Prostate gland (tissue), 2 donors: ENCODE data around the gene CDH8. TPM values are rescaled to one million over a fixed set of nuclear protein-coding genes. Genes with fewer than 3 reads are reported as not detected.
"Not testable (repeated sequence)": the region's sequence is repeated elsewhere in the genome, so short reads cannot be mapped to it uniquely, and the experiment has no call there.

Source experiments
- DNase-seq: peaks from one replicate; pipeline ENCODE4 v3.0.0-alpha.2; 2019; ENCODE audit warnings: low spot score
- H3K27ac ChIP-seq, 2 donors: fragments of 200-600 bp; sonication (generic); 2 replicates each; pipeline ENCODE4 v1.5.1; 2017 to 2019
- H3K27me3 ChIP-seq: fragments of 200-600 bp; sonication (generic); replicated peaks from 2 replicates; pipeline ENCODE4 v1.5.1; 2019; ENCODE audit not compliant: insufficient read depth
- H3K36me3 ChIP-seq, 2 donors: fragments of 200-600 bp; sonication (generic); 1 replicate in 1 of 2; 2 replicates in 1 of 2; pipeline versions ENCODE4 v1.5.1 to v1.8.1; 2017 to 2019
- H3K4me1 ChIP-seq: fragments of 200-600 bp; sonication (generic); replicated peaks from 2 replicates; pipeline ENCODE4 v1.5.1; 2019
- H3K4me3 ChIP-seq, 2 donors: fragments of 200-600 bp; sonication (generic); 2 replicates each; pipeline ENCODE4 v1.5.1; 2017 to 2019
- H3K9me3 ChIP-seq: fragments of 200-600 bp; sonication (generic); 2 replicates; pipeline ENCODE4 v1.5.1; 2017
- POLR2A ChIP-seq: fragments of 450-650 bp; IDR thresholded peaks from one replicate; pipeline ENCODE4 v1.6.1; 2016; ENCODE audit warnings: antibody characterized with exemption, mild to moderate bottlenecking
- POLR2AphosphoS5 ChIP-seq: sonication (generic); formaldehyde crosslinking; IDR thresholded peaks from one replicate; pipeline ENCODE4 v1.6.1; 2017; ENCODE audit warnings: antibody characterized with exemption
- WGBS: methylation state at CpG from one replicate; pipeline ENCODE4 v1.1.5; 2018; 5-methylcytosine and 5-hydroxymethylcytosine counted together
- intact Hi-C: fragments of 100-400 bp; cut with DNase I; formaldehyde crosslinking; loops from one replicate; pipeline ENCODE4 v1.14.2; 2022
- total RNA-seq, 2 donors: library from RNA; depleted of rRNA; stranded (reverse); fragments of >200 nt; gene quantifications; one replicate each; pipeline ENCODE4 v1.1.0, GENCODE V29; 2016
- TF ChIP-seq, protein P1 (sequence below), 4 experiments: fragments of 200-600 bp in 2 of 4; fragments of 450-650 bp in 2 of 4; sonication (generic) in 2 of 4; IDR thresholded peaks; 1 replicate in 3 of 4; 2 replicates in 1 of 4; pipeline ENCODE4 v1.5.1; 2016 to 2019; ENCODE audit warnings: antibody characterized with exemption in 4 of 4, mild to moderate bottlenecking in 2 of 4, moderate library complexity in 2 of 4

Gene CDH8
- total RNA-seq, 2 donors from 2014 or later: 1.0 to 3.1 TPM

DNA sequence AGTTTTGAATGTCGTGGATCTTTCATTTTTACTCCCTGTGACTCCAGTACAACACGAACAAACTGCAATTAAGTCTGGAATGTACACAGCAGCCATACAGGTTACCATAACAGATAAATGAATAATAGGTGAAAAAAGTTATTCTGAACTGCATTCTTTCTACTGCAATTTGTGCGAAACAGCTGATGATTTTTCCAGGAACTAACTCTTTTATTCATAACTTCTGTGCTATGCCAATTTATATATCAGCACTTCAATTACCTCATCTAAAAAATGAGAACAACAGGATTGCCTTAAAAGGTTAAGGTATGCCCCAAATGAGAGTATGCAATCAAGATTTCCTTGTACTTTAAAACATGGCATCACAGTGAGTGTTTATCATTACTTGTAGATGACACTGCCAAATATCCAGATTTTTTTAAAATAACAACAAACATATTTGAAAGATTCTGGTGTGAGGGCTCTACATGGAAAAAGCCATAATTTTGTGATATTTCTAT lies 238.9 kb downstream of the CDH8 start:
- intact Hi-C loops: no loop called here
- 48% methylated on average over 3 of the region's 3 CpGs for WGBS
- no peaks in the 10 kb centered on the region for H3K4me1 ChIP-seq

DNA sequence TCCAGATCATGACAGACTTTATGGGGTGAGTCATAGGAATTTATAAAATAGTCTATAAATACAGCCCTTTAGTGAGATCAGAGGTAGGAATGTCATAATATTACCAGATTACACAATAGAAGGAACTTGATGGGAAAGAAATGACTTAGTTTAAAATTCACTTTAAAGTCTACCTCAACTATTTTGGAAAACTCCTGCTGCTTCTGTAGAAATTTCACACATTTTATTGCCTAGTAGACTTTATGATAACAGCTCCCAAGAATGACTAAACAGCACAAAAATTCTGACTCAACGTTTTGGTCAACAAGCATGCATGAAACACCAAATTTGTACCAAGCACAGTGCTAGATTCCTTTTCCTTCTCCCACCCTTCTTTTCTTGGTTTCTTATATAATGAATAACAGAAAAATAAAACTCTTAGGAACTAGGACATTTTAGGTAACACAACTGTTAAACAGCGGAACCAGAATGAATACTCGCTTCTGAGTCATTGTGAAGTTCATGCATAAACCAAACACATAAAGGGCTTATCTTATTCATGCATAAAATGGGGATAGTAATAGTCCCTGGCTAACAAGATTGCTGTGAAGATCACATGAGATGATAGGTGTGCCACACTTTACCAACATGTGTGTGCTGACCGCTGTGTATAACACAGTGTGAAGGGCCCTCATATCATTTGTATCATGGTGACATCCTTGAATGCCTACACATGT lies 243.9 kb downstream of the CDH8 start:
- H3K27ac ChIP-seq: no peak overlapping the region
- TF ChIP-seq POLR2A (no peak), POLR2AphosphoS5 (no peak)
- TF ChIP-seq, protein P1, sequence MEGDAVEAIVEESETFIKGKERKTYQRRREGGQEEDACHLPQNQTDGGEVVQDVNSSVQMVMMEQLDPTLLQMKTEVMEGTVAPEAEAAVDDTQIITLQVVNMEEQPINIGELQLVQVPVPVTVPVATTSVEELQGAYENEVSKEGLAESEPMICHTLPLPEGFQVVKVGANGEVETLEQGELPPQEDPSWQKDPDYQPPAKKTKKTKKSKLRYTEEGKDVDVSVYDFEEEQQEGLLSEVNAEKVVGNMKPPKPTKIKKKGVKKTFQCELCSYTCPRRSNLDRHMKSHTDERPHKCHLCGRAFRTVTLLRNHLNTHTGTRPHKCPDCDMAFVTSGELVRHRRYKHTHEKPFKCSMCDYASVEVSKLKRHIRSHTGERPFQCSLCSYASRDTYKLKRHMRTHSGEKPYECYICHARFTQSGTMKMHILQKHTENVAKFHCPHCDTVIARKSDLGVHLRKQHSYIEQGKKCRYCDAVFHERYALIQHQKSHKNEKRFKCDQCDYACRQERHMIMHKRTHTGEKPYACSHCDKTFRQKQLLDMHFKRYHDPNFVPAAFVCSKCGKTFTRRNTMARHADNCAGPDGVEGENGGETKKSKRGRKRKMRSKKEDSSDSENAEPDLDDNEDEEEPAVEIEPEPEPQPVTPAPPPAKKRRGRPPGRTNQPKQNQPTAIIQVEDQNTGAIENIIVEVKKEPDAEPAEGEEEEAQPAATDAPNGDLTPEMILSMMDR (IDR thresholded peaks at IDR 0.05): no peak
- 67% methylated on average over 4 of the region's 4 CpGs for WGBS

More for the DNA sequence above, 238.9 kb downstream of the CDH8 start:
- TF ChIP-seq, protein P1 (IDR thresholded peaks at IDR 0.05): no peak
- TF ChIP-seq POLR2A (no peak), POLR2AphosphoS5 (no peak)
- Histone ChIP-seq H3K27me3 (no peaks in the 10 kb centered on the region), H3K36me3 (no peaks in the 10 kb centered on the region), H3K9me3 (no peaks in the 10 kb centered on the region), H3K27ac (no peak overlapping the region), H3K4me3 (no peak overlapping the region)
- no peak for DNase-seq

DNA sequence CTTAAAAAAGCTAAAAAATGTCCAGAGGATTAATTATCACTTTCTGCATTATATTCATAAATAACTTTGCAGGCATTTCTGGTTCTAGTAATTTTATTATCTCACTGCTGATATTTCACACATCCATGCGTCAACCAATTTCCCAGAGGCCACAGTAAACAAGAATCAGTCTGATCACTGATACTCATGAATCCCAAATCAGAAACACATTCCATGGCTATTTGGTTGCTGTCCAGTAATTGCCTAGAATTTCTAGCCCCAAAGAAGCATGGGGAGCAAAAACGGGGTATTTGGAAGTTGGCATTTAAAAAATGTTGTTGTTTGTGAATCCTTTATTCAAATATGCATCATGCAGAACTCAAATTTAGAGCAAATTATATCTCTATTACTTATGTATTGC lies 244.8 kb downstream of the CDH8 start:
- intact Hi-C loops: no loop called here
- Histone ChIP-seq H3K27me3 (no peaks in the 10 kb centered on the region), H3K4me1 (no peaks in the 10 kb centered on the region), H3K27ac (no peak overlapping the region), H3K4me3 (no peak overlapping the region), H3K36me3 (no peaks in the 10 kb centered on the region), H3K9me3 (no peaks in the 10 kb centered on the region)
- TF ChIP-seq, protein P1 (IDR thresholded peaks at IDR 0.05): no peak
- TF ChIP-seq POLR2A (no peak), POLR2AphosphoS5 (no peak)
- WGBS: 67% methylated on average over 2 of the region's 2 CpGs
- no peak for DNase-seq

More for the DNA sequence above, 243.9 kb downstream of the CDH8 start:
- no peak for DNase-seq
- H3K4me1 ChIP-seq: no peaks in the 10 kb centered on the region
- H3K27me3 ChIP-seq: no peaks in the 10 kb centered on the region
- no peaks in the 10 kb centered on the region for H3K36me3 ChIP-seq
- intact Hi-C loops: no loop called here
- no peaks in the 10 kb centered on the region for H3K9me3 ChIP-seq
- no peak overlapping the region for H3K4me3 ChIP-seq

DNA sequence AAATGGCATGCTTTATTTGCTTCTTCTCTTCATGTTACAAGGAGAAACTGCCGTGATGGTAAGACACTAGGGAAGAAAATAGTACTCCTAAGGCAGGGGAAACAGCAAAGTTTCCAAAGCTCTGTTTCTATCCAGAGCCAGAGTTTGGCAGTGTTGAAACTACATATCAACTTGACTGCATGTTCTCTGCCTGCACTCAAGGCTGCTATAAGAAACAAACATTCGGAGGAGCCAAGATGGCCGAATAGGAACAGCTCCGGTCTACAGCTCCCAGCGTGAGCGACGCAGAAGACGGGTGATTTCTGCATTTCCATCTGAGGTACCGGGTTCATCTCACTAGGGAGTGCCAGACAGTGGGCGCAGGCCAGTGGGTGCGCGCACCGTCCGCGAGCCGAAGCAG lies 254.4 kb downstream of the CDH8 start:
- H3K36me3 ChIP-seq, H3K4me3 ChIP-seq, H3K27me3 ChIP-seq, H3K27ac ChIP-seq, H3K9me3 ChIP-seq, H3K4me1 ChIP-seq, intact Hi-C loops, DNase-seq: not testable (repeated sequence)
- 97% methylated on average over 16 of the region's 16 CpGs for WGBS

DNA sequence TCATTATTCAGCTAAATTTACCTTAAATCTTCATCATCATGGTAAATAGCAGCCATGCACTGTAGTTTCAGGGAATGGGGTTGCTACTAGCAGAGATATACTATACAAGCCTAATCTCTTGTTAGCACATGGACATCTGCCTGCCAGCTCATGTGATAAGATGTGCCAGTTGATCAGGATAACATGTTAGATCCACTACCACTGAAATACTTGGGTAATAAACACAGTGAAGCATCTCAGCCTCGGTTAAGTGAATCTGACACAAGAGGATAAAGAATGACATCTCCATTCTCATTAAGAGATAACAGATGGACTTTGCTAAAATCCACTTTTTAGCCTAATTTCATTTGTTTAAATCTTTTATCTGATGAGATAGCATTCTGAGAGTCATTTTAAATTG lies 256.1 kb downstream of the CDH8 start:
- WGBS: 48% methylated on average over 1 of the region's 1 CpG
- intact Hi-C loops: no loop called here
- no peak overlapping the region for H3K27ac ChIP-seq
- H3K4me3 ChIP-seq: no peak overlapping the region
- TF ChIP-seq, protein P1 (IDR thresholded peaks at IDR 0.05): no peak
- no peaks in the 10 kb centered on the region for H3K4me1 ChIP-seq
- no peak for DNase-seq
- H3K27me3 ChIP-seq: no peaks in the 10 kb centered on the region
- H3K36me3 ChIP-seq: no peaks in the 10 kb centered on the region
- H3K9me3 ChIP-seq: no peaks in the 10 kb centered on the region
